Activated effector memory CD4-positive, alpha-beta T cell treated with Interleukin-2 at 50 U/mL for 16 hours (primary cell): ENCODE results near the gene RHOT2.
"Not testable (repeated sequence)": the region's sequence is repeated elsewhere in the genome, so short reads cannot be mapped to it uniquely, and the experiment has no call there.

Experiments
- DNase-seq: peaks from one replicate; pipeline ENCODE4 v3.0.0-alpha.2; 2020

The RHOT2 gene

DNA sequence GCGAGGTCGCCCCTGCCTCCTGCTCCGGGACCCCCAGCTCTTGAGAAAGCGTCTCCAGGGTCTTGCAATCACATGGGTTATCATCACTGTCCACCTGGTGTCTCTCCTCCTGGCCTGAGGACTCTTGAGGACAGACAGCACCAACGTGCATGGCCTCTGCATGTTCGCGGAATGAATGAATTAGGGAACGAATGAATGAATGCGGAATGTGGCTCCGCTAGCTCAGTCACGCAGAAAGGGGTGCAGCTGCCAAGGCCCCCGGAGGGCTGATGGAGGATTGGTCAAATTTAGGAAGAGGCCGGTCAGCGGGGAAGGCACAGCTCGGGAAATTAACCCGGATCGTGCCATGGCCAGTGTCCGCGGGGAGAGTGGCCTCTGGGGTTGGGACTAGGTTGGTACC is 34.4 kb downstream of the RHOT2 start:
- DNase-seq = no peak

GRCh38 chr16:703406-703805 is 35.5 kb downstream of the RHOT2 start:
- no peak for DNase-seq

GRCh38 chr16:704047-704446 is 36.1 kb downstream of the RHOT2 start:
- no peak for DNase-seq

- no peak for DNase-seq
These were observed 36.8 kb downstream of the RHOT2 start for GRCh38 chr16:704552-705380.

DNA sequence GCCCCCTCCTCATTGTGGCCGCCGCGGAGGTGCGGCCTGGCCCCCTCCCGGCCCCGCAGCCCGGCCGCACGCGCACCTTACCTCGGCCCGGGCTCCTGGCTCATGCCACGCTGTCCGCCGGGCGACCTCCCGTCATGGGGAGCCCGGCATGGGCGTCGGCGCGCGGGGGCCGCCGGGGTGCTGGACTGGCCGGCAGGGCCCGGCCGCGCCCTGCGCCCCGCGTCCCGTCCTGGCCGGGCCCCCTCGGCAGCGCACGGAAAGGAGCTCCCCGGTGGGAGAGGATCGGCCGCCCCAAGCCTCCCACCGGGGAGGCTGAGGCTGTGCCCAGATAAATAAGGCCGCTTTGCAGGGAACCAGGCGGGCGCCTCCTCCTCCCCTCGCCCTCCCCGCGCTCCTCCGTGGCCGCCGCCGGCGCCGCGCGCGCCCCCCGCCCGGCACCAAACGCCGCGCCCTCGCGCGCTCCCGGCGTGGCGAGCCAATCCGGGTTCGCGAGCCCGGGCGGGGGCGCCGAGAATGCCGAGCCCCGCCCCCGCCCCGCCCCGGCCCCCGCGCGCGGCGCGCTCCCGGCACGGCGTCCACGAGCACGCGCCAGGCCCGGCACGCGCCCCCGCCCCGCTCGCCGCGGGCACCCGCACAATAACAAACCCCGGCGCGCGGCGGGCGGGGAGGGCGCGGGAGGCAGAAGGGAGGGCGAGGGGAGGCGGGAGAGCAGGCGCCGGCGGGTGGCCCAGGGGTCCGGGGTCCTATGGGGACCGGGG is 37.7 kb downstream of the RHOT2 start, which contains the start of gene FBXL16:
Gene FBXL16 (minus strand): TSS at position 371 of the 758 bp plus-strand sequence. CDS start 8,396 bp downstream, outside the sequence.
- DNase-seq = no peak

- no peak for DNase-seq
These were observed 38.5 kb downstream of the RHOT2 start for GRCh38 chr16:706189-707061.

DNA sequence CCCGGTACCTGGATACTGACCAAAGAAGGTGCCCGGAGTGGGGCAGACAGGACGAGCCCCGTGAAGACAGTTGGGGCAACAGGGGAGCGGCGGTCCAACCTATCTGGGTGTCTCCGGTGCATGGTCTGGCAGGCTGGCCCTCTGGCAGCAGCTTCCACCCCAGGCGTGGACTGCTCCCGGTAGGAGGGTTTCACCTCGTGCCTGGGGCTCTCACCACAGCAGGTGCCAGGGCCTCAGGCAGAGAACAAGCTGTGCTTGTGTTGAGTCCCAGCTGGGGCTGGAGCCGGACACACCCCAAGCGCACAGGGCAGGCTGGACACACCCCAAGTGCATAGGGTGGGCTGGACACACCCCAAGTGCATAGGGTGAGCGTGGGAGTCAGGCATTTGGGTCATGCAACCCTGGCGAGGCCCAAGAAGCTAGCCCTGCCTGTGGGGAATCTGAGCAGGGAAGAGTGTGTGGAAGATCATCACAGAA is 39.2 kb downstream of the RHOT2 start:
- DNase-seq = no peak

DNA sequence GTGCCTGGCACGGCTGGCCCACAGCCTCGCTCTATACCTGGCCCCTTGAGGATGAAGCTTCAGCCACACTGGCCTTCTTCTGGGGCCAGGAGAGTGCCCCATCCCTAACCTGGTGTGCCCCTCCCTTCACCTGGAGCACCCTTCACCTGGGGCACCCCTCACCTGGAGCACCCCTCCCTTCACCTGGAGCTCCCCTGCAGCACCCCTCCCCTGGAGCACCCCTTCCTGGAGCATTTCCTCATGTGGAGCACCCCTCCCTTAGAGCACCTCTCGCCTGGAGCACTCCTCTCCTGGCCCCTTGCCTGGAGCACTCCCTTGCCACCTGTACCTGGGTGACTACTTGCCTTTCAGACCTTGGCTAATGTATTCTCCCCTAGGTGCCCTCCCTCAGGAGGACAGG is 40.1 kb downstream of the RHOT2 start:
- no peak for DNase-seq

DNA sequence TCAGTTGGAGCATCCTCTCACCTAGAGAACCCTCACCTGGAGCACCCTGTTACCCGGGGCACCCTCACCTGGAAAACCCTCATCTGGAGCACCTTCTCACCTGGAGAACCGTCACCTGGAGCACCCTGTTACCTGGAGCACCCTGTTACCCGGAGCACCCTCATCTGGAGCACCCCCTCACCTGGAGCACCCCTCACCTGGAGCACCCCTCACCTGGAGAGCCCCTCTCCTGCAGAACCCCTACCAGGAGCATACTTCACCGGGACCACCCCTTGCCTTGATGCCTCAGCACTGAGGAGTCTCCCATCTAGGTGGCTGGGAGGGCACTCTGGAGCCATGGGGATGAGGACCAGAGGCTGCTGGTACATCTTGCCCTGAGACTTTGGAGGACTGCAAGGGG is 41.0 kb downstream of the RHOT2 start:
- no peak for DNase-seq

DNA sequence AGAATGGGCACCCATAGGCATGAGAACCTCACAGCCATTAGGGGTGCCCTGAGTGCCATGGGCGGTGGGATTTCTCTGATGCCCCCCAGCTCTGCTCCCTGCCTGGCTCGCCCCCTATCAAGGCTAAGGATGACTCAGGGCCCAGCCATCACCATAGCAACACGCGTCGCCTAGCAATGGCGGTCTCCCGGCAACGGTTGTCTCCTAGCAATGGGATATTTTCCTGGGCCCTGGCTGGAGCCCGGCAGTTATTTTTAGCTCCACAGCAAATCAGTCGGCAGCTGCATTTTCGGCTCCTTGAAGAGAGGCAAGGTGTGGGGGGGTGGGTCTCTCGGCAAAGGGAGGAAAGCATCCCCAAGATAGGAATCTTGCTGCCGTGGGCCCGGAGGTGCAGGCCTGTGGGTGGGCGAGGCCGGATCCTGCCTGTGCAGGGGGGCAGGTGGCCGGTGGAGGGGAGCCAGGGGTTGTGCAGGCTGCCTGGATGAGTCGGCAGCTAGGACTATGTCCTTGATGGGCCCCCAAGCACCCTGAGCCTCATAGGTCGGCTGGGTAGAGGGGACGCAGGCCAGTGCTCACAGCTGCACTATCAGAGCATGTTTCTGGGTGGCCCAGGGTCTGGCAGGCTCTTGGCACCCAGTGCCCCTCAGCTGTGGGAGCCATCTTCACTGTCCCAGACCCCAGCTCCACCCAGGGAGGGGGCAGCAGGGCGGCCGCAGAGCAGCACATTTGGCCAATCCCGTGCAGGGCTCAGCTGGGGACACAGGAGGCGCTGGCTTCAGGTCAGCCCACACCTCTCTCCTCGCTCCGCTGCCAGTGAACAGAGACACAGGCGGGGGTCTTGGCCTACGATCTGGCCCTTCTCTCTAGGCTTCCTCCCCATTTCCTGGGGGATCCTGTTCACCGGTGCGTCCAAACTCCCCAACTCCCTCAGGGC is 41.9 kb downstream of the RHOT2 start:
- no peak for DNase-seq

- no peak for DNase-seq
These were observed 42.7 kb downstream of the RHOT2 start for GRCh38 chr16:710500-711075.

- DNase-seq = no peak
These were observed 43.2 kb downstream of the RHOT2 start for GRCh38 chr16:711084-711483.

DNA sequence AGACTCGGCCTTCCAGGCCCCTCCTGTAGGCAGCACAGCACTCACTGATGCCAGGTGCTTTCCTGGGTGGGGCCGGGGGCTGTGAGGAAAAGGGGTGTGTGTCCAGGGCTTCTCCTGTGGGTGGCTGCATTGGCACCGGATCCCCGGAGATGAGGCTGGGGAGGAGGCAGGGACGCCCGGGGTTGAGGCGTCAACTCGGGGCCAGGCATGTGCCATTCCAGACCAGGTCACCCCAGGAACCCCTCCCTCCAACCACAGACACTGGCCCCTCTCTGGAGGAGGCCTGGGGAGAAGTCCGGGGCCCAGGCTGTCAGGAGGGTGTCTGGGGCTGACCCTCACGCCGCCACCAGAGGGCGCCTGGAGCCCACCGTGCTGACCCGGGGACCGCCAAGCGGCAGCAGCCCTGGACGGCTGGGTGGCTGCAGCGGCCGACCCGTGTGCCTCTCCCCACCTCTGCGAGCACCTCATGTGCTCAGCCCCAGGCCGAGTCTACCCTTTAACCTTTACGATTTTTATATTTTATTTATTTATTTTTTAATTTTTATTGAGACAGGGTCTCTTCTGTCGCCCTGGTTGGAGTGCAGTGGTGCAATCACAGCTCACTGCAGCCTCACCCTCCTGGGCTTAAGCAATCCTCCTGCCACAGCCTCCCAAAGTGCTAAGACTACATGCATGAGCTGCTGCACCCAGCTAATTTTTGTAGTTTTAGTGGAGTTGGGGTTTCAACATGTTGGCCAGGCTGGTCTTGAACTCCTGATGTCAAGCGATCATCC is 43.8 kb downstream of the RHOT2 start:
- DNase-seq = peak; percentile 65

- not testable (repeated sequence) for DNase-seq
These were observed 44.9 kb downstream of the RHOT2 start for GRCh38 chr16:712740-713250.

DNA sequence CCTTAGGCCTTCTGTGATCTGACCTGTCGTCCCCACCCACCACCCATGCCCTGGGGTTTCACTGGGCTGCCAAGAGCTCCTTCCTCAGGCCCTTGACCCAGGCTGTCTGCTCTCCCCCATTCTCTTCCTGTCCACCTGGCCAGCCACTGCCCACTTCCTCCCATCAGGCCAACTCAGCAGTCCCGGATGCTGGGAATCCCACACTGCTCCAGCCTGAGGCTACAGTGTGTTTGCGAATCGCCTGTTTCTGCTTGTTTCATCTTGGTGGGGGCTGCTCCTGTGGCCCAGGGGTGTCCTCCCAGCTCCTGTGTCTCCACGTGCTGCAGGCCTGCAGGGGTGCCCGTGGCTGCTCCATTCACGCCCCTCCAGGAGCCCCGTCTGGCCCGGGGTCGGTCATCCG is 46.1 kb downstream of the RHOT2 start:
- DNase-seq = no peak

GRCh38 chr16:714558-715476 is 46.9 kb downstream of the RHOT2 start, which contains the start of gene METRN:
Gene METRN, plus strand, starts transcription at chr16:715118. Its CDS starts 172 bp downstream, at chr16:715290.
- peak; percentile 81 for DNase-seq

DNA sequence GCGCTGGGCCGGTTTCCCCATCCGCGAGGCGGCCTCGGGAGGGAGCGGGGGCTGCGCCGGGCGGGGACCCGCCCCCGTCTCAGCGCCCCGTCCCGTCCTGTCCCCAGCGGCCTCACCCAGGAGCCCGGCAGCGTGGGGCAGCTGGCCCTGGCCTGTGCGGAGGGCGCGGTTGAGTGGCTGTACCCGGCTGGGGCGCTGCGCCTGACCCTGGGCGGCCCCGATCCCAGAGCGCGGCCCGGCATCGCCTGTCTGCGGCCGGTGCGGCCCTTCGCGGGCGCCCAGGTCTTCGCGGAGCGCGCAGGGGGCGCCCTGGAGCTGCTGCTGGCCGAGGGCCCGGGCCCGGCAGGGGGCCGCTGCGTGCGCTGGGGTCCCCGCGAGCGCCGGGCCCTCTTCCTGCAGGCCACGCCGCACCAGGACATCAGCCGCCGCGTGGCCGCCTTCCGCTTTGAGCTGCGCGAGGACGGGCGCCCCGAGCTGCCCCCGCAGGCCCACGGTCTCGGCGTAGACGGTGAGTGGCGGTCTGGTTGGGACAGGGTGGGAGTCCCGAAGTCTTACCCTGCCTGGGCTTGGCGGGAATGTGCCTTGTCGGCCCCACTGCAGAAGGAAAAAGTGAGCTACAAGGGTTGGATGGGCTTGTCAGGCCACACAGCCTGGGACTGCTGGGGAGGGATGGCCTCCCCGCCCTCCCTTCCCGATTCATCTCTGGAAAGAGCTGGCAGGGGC is 47.7 kb downstream of the RHOT2 start:
- no peak for DNase-seq

DNA sequence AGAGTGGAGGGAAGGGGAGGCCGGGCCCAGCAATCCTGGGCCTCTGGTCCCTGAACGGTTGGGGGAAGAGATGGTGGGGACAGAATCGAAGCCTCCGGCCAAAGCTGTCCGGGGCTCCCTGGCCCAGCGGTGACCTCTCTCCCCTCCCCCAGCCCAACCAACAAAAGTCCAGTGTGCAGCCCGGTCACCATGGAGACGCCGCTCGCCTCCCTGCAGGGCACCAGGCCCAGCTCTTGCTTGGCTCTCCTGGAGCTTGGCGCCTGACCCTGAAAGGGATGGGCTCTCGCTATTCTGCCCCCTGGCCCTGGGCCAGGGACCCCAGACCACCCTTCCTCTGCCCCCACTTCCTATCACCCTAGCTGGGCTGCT is 48.3 kb downstream of the RHOT2 start:
- DNase-seq = no peak
